ENCODE data around the gene ATP6V1D.
"Not testable (repeated sequence)": the region's sequence is repeated elsewhere in the genome, so short reads cannot be mapped to it uniquely, and the experiment has no call there.

ATP6V1D gene

GRCh38 chr14:67371247-67372148, 11.9 kb upstream of the ATP6V1D start:
- no peak for DNase-seq (ENCODE audit: low read depth in 3 of 3, low spot score in 1 of 3)

- DNase-seq (ENCODE audit: low read depth in 3 of 3, low spot score in 1 of 3): no peak
Measured at GRCh38 chr14:67370830-67371229, 11.2 kb upstream of the ATP6V1D start.

- no peak for DNase-seq (ENCODE audit: low read depth in 3 of 3, low spot score in 1 of 3)
Measured at GRCh38 chr14:67365476-67365875, 5.9 kb upstream of the ATP6V1D start.

- peak in 1 of 3 donors; percentile 27 for DNase-seq (ENCODE audit: low read depth in 3 of 3, low spot score in 1 of 3)
Measured at GRCh38 chr14:67360470-67361206, 1.0 kb upstream of the ATP6V1D start.

- no peak for DNase-seq (ENCODE audit: low read depth in 3 of 3, low spot score in 1 of 3)
Measured at GRCh38 chr14:67358924-67359774, 455 bp downstream of the ATP6V1D start.

GRCh38 chr14:67357969-67358354, 1.6 kb downstream of the ATP6V1D start:
- DNase-seq (ENCODE audit: low read depth in 3 of 3, low spot score in 1 of 3): no peak

- no peak for DNase-seq (ENCODE audit: low read depth in 3 of 3, low spot score in 1 of 3)
Measured at GRCh38 chr14:67357186-67357968, 2.2 kb downstream of the ATP6V1D start.

- DNase-seq (ENCODE audit: low read depth in 3 of 3, low spot score in 1 of 3): no peak
Measured at GRCh38 chr14:67352055-67352454, 7.5 kb downstream of the ATP6V1D start.

GRCh38 chr14:67345583-67345982, 14.0 kb downstream of the ATP6V1D start:
- no peak for DNase-seq (ENCODE audit: low read depth in 3 of 3, low spot score in 1 of 3)

- DNase-seq (ENCODE audit: low read depth in 3 of 3, low spot score in 1 of 3): no peak
Measured at GRCh38 chr14:67343601-67344230, 15.9 kb downstream of the ATP6V1D start.

- DNase-seq (ENCODE audit: low read depth in 3 of 3, low spot score in 1 of 3): not testable (repeated sequence)
Measured at GRCh38 chr14:67341231-67341630, 18.4 kb downstream of the ATP6V1D start.

- no peak for DNase-seq (ENCODE audit: low read depth in 3 of 3, low spot score in 1 of 3)
Measured at GRCh38 chr14:67335781-67336180, 23.8 kb downstream of the ATP6V1D start.

- no peak for DNase-seq (ENCODE audit: low read depth in 3 of 3, low spot score in 1 of 3)
Measured at GRCh38 chr14:67332468-67332867, 27.1 kb downstream of the ATP6V1D start.

- no peak for DNase-seq (ENCODE audit: low read depth in 3 of 3, low spot score in 1 of 3)
Measured at GRCh38 chr14:67331368-67332125, 28.1 kb downstream of the ATP6V1D start.

- DNase-seq (ENCODE audit: low read depth in 3 of 3, low spot score in 1 of 3): not testable (repeated sequence)
Measured at GRCh38 chr14:67329666-67330065, 29.9 kb downstream of the ATP6V1D start.

GRCh38 chr14:67319142-67319541, 40.5 kb downstream of the ATP6V1D start:
- DNase-seq (ENCODE audit: low read depth in 3 of 3, low spot score in 1 of 3): no peak

- DNase-seq (ENCODE audit: low read depth in 3 of 3, low spot score in 1 of 3): no peak
Measured at GRCh38 chr14:67317822-67318221, 41.8 kb downstream of the ATP6V1D start.

GRCh38 chr14:67313153-67313552, 46.5 kb downstream of the ATP6V1D start:
- DNase-seq (ENCODE audit: low read depth in 3 of 3, low spot score in 1 of 3): no peak

GRCh38 chr14:67311868-67312267, 47.7 kb downstream of the ATP6V1D start:
- no peak for DNase-seq (ENCODE audit: low read depth in 3 of 3, low spot score in 1 of 3)

Measured in stimulated activated CD4-positive, alpha-beta T cell treated with anti-CD3 and anti-CD28 coated beads, TNF-alpha, amount 100 ng/mL, for 1 hour (primary cell).